Measurements from ENCODE around the gene ARL15.

ARL15 gene

DNA sequence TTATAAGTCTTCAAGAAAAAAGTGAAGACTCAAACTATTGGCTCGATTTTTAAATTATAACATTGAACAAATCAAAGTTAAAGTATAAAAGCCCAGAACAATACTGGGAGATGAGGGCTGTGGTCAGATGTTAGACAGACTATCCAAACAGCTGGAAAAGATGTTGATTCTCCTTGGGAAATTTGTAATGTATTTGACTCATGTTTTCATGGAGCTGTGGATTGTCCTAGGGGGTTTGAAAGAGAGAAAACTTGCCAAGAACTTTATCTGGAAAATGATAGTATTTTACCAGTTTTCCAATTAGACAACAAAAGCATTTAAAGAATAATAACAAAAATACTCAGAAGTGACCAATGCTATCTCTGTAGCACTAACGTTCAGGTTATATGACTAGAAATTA lies 339.2 kb downstream of the ARL15 start:
- no peak for DNase-seq

DNA sequence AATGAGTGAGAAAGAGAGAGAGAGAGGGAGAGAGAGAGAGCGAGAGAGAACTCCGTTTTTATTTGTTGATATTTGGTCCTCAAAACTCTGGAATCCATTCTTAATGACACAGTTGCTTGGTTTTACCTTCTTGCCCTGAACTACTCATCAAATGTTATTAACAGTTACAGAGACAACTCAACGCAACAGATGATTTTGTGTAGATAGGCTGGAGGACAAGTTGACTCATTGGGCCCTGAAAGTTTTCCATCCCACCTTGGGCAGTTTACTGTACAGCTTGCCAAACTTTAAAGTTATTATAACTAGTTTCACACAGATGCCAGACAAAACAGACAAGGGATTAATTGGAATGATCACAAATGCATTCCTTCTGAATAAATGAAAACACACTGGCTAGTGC lies 339.9 kb downstream of the ARL15 start:
- DNase-seq = no peak

DNA sequence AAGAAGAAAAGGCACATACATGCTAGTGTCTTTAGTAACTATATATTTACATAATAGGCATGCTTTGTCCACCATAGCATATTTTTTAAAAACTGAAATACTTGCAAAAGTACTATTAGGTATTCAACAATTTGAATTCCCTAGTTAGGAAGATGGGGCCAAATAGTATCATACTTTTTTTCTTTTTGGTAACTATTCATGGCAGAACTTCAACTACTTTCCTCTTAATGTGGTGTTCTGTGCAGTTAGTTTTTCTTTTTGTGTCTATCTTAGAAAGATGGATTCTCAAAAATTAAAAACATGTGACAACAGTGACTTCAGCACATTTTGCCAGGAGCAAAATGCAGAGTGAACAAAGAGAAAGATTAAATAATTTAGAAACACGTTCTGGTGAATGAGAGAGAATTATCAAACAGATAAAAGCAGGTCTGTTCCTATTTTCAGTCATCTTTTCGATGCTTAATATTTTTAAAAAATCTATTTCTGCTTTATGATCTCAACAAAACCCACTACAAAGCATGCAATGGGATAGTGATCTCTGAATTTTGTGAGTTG lies 341.1 kb downstream of the ARL15 start:
- DNase-seq = no peak

DNA sequence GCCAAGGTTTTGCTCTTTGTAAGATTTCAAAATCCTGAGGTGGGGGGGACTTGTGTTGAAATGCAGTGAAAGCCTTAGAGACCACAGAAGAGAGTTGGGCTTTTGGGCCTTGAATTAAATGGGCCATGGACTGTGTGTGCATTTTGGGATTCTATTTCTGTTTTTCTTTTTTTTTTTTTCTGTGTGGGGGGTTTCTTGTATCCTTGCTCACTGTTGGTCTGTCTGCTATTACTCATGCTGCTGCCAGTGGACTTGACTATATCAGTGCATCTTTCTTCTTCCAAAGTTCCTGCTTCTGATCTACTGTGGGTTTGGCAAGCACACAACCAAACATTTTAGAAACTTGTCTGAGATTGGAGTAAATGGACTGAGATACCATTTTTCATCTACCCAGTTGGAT lies 344.9 kb downstream of the ARL15 start:
- no peak for DNase-seq

DNA sequence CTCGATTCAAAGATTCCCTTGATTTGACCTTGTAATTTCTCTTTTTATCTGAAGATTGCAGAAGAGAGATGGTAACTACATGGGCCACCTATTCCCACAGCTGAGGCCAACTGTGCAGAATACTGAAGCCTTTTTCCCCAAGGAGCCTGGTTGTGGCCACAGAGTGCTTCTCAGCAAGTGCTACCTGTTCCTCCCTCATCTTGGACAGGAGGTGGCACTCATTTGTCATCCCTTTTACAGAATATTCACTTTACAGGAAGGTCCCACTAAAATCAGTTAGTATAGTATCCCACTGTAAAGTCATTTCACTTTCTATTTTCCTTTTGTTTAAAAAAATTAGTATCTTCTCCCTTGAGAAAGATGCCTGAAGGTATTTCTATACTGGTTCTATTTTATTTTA lies 346.4 kb downstream of the ARL15 start:
- DNase-seq = no peak

DNA sequence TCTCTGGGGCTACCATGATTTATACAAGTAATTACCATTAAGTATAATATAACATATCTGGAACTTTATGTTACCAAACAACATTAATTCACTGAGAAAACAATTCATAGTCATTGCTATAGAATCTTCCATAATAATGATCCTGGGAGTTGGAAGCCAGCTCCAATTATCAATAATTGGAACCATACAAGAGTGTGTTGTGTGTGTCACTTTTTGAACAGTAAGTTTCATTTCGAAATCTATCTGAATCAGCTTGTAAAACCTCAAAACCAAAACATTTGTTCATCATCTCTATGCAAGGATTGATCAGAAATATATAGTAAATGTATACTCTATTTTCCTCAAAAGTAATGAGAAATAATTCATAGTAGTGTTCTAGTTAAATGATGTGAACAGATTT lies 348.1 kb downstream of the ARL15 start:
- no peak for DNase-seq

DNA sequence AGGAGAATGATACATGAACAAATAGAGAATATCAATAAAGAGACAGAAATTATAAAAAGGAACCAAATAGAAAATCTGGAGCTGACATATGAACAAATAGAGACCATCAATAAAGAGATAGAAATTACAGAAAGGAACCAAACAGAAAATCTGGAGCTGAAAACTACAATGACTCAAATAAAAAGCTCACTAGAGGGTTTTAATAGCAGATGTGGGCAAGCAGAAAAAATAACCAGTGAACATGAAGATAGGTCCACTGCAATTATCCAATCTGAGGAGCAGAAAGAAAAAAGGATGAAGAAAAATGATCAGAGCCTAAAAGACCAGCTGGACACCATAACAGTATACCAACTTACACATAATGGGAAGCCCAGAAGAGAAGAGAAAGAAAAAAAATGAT lies 353.7 kb downstream of the ARL15 start:
- DNase-seq = no peak

DNA sequence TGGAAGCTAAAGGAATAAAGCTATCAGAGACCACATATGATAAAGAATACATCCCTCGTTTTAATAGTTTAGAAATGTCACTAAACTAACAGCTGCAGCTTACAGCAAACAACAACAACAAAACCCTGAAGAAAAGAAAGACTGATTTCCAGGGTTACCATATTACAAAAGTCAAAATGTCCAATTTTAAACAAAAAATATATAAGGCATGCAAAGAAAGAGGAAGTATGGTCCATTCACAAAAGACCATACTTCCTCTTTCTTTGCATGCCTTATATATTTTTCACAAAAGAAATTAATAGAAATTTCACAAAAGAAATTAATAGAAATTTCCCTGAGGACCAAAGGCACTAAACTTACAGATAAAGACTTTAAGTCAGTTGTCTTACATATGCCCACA lies 354.2 kb downstream of the ARL15 start:
- DNase-seq = no peak

DNA sequence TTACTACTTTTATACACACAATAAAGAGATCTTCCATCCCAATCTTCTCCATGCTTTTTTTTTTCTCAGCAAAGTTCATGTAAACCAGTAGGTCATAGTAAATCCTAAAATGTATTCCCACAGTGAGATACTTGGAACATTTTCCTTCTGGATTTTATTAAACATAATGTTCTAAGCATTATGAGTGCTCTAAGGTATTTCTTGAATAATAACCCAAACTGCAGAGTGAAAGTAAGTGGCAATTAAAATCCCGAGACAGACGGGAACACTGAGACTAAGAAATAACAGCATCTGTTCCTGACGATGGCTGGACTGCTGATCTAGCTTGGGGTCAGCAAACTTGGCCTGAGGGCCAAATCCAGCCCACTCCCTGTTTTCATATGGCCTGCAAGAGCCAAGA lies 359.8 kb downstream of the ARL15 start:
- no peak for DNase-seq

DNA sequence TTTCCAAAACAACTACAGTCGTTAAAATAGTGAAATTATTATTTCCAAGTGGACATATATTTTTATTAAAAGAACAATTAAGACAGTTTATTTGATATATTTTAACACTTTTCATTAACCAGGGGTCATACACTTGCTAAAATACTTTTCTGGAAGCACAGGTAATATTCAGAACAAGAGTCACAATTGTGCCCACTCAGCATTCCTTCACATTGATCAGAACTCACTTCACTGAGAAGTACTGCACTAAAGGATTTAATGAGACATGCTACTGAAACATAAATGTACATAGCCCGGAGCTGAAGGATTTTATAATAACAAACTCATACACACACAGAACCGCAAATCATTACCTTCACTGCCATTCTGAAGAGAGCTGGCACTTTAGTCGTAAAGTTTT lies 361.8 kb downstream of the ARL15 start:
- no peak for DNase-seq

DNA sequence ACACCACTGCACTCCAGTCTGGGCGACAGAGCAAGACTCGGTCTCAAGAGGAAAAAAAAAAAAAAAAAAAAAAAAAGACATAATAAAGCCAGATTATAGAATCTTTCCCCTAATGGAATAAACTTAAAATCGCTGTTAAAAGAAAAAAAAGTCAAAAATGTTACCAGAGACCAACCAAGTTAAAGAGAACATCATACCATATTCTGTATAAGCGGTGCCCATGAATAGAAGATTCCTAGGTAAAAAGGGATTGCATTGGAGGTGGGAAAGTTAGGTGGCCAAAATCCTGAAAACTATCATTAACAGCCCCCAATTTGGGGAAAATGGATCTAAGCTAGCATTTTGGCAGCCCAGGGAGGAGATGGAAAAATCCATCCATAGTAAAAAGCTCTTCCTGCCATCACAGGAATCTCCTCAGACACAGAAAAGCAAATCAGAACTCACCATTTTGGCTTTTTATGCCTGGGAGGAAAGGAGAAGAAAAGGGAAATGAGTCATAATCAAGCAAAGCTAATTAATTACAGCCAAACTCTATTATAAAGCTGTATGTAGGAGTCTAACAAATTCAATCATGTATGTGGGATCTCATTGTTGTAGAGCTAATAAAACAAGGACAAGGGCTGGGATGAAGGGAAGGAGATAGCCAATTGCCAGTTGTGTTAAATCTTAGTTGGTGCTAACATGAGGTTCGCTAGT lies 363.8 kb downstream of the ARL15 start:
- DNase-seq = no peak

DNA sequence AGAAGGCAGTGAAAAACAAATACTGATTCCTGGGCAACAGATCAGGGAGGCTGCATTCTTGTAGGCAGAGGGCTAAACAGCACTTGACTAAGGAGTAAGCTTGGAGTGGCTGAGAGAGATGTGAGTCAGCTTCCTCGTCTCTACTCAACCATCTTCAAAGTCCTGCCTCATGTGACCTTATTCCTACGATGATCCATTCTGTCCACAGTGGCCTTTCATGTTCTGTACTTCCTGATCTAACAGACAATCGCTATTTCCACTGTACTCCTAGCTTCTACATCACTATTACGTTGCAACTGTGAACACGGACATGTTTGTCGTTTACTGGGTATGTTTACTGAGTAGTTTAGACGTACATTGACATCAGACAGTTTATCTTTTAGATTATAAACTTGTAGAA lies 365.4 kb downstream of the ARL15 start:
- DNase-seq = no peak

DNA sequence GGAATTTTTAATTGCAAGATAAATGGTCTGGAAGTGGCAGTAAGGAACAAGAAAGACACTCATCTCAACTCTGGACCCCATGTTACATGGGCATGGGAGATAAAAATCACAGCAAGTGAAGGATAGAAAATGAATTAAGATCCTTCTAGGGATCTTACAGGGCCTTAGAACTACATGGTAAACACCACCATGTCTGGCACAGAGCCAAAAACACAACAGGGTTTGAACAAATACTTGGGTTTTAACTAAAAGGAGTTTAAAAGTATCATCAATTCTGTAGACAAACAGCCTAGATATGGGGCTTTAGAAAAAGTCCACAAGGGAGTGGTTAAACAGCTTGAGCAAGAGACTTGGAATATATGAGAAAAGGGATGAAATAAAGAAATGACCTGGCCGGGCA lies 366.4 kb downstream of the ARL15 start:
- DNase-seq = no peak

DNA sequence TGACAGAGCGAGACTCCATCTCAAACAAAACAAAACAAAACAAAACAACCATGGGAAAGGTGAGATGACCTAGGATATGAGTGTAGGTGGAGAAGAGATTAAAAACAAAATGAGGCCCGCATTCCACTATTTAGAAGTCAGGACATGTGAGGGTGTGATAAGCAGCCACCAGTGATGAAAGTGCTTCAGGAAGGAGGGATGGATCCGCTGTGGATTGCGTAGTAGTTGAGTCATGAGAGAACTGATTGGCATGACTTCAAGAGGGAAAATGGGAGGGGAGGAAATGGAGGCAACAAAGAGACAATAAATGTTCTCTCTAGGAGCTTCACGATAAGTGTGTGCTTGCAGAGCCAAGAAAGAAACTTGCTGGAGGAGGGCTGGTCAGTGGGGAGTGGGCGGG lies 367.6 kb downstream of the ARL15 start:
- no peak for DNase-seq

DNA sequence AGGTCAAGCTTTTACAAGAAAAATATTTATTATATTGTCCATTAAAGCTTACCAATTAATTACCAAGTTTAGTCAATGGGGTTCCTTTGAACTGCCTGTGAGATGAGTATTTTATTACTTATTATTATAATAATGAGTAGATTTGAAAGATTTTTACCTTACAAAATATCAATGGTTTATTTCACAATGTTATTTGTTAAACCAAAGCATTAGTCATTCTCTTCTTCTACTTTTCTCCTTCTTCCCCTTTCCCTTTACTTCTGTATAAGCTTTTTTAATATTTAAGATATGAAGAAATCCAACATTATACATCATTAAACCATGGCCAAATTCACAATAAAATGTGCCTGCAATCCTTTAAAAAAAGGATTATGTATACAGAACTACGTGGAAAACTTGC lies 369.5 kb downstream of the ARL15 start:
- no peak for DNase-seq

DNA sequence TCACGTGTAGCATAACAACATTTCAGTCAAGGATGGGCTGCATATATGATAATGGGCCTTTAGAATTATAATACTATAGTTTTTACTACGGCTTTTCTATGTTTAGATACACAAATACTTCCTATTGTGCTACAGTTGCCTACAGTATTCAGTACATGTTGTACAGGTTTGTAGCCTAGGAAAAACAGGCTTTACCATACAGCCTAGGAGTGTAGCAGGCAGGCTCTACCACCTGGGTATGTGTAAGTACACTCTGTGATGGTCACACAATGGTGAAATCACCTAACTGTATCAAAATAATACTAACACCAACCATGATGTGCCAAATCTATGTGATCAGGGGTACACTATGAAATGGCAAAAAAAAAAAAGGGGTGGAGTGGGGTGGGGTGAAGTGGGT lies 372.9 kb downstream of the ARL15 start:
- no peak for DNase-seq

DNA sequence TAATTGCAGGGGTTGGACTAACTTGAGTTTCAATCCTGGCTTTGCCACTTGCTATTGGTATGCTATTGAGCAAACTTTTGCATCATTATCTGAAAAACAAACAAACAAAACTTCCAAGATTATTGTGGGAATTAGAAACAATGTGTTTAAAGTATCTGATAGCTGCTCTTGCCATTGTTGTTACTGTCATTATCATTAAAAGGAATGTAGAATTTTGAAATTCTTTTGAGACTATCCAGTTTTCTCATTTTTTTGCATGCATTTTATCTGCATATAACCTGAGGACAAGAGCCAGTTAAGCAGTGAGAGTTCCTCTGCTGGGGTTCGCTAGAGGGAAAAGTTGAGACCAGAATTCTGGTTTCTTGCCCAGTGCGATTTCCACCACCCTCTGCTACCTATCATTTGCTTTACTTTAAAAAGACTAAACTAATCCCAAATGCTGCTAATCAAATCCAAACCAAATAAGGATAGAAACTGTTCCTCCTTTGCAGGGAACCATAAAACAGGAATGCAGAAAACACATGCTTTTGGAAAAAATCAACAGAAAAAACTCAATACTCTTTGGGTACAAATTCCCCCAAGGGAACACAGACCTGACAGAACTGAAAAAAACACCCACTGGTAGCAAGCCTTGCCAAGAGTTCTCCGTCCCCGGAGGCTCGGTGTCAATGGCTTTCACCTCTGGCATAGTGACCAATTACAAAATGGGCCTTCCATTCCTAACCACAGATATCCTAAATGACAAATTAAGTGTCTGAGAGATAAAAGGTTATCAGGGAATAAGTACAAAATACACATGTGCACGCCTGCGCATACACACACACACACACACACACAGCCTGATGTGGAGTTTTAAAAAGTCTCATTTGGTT lies 373.7 kb downstream of the ARL15 start:
- DNase-seq = no peak

DNA sequence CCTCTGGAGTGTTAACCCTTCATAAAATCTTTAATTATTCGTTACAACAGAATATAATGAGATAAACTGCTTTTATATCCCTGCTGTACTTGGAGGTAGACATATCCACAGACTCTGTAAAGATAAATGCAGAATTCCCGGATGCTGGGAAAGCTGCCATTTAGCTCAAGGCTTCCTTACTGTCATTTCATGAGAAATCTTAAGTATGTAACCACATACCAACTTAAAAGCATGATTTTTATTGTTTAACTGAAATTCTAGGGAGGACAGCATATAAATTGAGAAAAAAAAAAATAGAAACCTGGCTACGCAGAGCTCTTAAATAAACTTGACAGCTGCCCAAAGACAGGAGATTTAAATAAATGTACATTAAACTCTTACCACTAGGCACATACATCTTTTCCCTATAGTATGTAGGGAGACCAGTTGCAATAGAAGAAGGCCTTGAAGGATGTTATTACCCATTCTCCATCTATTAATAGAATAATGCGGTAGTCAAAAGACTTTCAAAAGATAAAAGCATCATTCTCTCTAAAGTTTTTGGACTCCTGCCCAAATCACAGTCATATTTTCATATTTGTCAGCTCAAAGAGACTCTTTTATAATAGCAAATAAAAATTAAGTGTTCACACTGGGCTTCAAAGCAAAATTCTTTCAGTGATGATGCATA lies 376.1 kb downstream of the ARL15 start:
- DNase-seq = no peak

DNA sequence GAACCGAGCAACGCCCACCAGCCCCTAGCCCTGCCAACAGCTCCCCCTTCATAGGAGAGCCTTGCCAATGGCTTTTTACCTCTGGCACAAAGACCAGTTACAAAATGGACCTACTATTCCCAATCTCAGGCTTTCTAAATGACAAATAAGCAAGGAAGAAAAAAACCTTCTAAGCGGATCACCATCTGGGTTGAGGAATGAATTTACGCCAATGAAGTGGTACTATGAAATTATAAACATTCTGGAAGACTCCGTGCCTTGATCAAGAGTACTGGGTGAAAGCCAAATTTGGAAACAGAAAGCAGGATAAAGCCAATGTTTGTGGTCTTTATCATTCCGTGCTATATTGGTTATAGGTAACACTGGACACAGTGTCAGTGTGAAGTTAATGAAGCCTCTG lies 378.0 kb downstream of the ARL15 start:
- no peak for DNase-seq

DNA sequence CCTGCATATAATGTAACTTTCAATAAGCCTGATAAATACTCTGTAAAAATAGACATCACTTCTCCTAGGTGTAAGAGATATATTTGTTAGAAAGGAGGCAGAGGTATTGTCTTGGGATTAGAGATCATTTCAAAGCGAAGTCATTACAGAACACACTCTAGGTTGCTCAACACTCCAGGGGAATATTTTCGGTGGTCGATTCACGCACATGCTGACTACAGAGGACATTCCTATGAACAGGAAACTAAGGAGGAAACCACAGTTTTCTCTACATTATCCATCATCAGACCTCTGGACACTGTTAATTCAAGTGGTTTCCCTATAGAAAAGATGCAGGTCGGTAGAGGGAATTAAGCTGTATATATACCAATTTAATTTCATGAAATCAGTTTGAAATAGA lies 379.9 kb downstream of the ARL15 start:
- DNase-seq = no peak

DNA sequence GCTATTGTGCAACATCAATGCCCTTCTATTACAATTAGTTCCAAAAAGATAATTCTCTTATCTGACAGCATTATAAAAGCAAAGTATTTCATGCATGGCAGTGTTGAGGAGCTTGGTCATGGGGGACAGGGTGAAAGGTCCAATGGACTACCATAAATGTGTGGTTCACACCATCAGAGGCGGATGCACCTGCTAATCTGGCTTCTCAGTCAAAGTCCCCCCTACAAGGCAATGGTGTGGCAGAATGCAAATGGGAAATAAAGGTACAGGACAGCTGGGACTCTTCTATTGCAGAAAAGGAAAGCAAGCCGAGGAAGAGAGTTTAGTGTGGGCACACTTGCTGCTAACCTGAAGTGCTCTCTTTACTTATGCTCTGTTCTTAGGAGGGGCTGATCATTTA lies 380.8 kb downstream of the ARL15 start:
- no peak for DNase-seq

DNA sequence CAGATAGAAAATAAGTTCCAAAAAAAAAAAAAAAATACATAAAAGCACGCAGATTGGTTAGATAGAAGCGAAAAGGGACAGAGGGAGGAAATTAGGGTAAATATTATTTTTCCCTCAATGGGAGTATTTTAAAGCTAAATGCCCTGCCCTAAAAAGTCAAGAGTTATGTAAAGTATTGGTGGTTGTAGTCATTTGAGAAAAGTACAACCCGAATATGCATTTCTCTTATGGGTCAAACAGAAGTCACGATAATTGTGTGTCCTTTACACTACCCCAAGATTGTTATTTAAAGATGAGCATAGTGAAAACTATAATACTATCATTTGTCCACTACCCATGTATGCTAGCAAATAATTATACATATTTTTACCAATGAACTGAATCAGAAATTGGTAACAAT lies 381.2 kb downstream of the ARL15 start:
- no peak for DNase-seq

DNA sequence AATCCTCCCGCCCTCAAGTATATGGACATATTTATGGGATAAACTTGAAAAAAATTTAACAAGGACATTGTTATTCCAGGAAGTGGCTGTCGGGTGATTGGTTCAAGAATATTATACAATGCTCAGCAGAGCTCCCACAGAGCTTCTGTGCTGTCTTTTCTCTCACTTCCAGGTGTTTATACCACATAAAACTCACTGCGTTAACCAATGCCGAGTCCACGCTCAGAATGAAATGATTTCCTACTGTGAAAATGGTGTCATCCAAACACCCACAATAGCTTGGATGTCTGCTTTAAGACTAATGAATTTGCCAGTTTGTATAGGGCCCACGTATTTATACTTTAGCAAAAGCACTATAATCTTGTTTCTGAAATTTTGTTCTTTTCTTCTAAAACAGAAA lies 381.7 kb downstream of the ARL15 start:
- no peak for DNase-seq
